ENCODE results near the gene SECISBP2.

DNA sequence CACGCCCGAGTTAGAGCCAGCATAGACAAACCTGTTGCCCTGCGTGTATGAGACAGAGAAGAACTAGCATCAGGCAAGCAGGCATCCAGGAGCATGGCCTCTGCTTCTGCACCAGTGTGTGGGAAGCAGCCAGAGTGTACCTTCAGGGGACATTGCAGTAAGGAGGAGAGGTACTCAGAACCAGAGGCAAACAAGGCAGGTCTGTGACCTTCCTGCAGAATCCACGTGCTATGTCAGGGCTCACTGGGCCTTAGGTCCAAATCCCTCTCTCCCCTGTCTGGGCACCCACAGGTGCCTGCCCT is 63.0 kb downstream of the SECISBP2 start:
- TF ChIP-seq, protein P1, sequence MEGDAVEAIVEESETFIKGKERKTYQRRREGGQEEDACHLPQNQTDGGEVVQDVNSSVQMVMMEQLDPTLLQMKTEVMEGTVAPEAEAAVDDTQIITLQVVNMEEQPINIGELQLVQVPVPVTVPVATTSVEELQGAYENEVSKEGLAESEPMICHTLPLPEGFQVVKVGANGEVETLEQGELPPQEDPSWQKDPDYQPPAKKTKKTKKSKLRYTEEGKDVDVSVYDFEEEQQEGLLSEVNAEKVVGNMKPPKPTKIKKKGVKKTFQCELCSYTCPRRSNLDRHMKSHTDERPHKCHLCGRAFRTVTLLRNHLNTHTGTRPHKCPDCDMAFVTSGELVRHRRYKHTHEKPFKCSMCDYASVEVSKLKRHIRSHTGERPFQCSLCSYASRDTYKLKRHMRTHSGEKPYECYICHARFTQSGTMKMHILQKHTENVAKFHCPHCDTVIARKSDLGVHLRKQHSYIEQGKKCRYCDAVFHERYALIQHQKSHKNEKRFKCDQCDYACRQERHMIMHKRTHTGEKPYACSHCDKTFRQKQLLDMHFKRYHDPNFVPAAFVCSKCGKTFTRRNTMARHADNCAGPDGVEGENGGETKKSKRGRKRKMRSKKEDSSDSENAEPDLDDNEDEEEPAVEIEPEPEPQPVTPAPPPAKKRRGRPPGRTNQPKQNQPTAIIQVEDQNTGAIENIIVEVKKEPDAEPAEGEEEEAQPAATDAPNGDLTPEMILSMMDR (IDR thresholded peaks at IDR 0.05), result no peak
- no peak for TF ChIP-seq EZH2 (IDR thresholded peaks at IDR 0.05)
